NCI-H2227 (cell line): ENCODE results near the gene KCNG4.
A peak's percentile ranks its signal among the peaks of the same experiment; 100 is the strongest.
"Not testable (repeated sequence)": the region's sequence is repeated elsewhere in the genome, so short reads cannot be mapped to it uniquely, and the experiment has no call there.

Experiments used
- DNase-seq: peaks from one replicate; lab custom pipeline; 2025; ENCODE audit not compliant: unreplicated experiment; lab: John Stamatoyannopoulos, UW

Gene KCNG4

DNA sequence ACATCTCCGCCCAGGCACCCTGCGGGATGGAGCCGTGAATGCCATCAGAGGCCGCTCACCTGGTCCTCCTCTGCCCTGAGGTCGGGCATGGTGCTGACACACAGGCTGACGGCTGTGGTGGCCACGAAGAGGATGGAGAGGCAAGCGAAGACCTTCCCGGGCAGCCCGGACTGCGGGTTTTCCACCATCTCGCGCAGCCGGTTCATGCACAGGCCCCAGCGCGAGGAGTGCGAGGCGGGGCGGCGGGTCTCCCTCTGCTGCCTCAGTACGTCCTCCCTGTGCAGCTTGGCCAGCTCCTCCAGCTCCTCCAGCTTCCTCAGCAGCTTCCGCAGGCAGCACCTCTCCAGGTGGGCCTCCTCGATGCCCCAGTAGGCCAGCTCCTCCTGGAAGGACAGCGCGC, 3.1 kb downstream of the KCNG4 start:
- no peak for DNase-seq

DNA sequence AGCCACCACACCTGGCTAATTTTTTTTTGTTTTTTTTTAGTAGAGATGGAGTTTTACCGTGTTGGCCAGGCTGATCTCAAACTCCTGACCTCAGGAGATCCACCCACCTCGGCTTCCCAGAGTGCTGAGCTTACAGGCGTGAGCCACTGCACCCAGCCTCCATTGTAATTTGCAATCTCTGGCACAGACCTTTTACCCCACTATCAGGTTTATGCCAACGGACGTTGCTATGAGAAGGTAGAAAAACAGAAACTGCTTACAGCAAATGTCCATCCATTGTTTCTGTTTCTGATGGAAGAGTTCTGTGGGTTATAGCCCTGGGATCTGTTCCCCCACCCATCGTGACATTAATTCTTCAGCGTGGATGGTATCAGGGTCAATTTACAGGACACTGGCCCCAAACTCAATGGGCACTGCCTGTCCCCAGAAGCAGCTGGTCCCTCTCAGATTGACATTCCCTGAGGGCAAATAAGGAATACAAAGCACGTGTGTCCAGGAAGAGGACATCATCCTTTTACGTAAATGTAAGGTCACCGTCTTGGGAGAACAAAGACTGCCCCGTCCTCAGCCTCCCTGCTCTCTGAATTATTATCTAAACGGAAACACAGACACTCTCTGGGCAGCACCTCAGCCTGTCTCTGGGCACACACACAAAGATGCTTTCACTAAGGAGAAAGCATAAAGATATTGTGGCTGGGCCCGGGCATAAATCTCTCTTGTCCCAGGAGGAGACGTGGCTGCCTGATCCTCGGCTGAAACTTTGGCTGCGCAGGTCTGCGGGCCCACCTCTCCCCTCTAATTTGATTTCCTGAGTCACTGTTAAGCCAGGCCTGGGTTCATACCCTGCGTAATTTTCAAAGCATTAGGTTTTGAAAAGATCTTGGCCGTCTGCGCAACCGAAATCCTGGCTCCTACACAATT, 5.2 kb downstream of the KCNG4 start:
- DNase-seq, result no peak

DNA sequence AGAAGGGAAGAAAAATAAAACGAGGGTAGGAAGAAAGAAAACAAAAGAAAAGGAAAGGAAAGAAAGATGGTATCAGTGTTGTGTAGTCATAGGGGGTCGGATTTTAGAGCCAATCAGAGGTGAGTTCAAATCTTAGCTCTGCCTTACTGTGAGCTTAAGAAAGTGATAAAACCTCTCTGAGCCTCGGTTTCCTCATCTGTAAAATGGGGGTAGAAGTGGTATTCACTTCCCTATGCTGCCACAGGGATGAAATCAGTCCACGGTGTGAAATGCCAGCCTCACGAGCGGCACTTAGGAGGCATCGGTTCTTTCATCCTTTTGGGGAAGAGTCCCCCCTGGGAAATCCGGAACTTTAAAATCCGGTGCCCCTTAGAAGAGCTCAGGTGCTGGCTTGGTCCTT, 6.1 kb downstream of the KCNG4 start:
- DNase-seq, result no peak

DNA sequence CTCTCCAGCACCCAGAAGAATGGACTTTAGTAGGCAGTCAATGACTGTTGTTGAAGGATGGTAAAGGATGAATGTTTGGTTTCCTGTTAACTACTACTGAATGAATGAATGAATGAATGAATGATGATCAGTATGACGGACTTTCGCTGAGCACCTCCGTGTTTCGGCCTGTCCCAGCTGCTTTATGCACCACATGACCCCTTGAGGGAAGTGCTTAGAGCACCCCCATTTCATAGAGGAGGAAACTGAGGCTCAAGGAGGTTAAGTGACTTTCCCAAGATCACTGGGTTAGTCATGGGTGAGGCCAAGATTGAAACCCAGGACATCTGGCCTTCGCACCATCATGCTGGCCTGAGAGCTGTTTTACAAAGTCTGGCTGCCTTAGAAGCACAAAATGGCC, 6.8 kb downstream of the KCNG4 start:
- no peak for DNase-seq

GRCh38 chr16:84232060-84232459, 7.8 kb downstream of the KCNG4 start:
- DNase-seq, result no peak

GRCh38 chr16:84229471-84229870, 10.3 kb downstream of the KCNG4 start:
- no peak for DNase-seq

GRCh38 chr16:84228256-84228838, 11.5 kb downstream of the KCNG4 start:
- peak; percentile 8 for DNase-seq

- no peak for DNase-seq
These were observed 12.3 kb downstream of the KCNG4 start for GRCh38 chr16:84227548-84227947.

DNA sequence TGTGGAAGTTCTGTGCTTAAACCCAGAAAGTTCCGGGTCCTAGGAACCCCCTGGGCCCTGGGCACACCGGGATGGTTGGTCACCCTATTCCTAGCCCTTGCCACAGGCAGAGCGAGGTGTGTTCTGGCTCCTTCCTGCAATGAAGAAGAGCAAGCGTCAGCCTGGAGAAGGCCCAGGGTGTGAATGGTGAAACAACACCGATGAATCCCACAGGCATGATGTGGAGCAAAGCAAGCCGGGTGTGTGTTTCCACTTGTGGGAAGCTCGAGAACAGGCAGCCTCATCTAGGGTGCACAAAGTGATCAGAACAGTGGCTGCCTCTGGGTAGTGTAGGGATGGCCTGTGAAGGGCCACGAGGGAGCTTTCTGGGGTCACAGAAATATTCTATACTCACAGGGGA, 13.8 kb downstream of the KCNG4 start:
- no peak for DNase-seq

GRCh38 chr16:84225571-84225970, 14.2 kb downstream of the KCNG4 start:
- no peak for DNase-seq

- no peak for DNase-seq
These were observed 14.7 kb downstream of the KCNG4 start for GRCh38 chr16:84225126-84225525.

DNA sequence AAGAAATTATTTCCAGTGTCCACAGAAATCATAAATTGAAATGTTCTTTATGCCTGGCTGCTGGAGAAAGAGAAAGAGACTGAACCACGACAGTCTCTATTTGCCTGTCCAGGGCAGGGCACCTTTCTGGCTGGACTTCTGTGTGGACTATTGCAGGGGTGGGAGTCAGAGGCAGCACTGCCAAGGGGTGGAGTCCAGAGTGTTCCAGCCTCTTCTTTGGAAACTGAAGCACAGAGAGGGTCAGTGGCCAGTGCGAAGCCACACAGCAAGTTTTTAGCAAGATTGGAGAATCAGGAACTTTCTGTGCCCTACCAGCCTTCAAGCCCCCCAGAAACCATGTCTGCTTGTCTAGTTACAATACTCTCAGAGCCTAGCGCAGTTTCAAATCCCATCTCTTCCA, 15.3 kb downstream of the KCNG4 start:
- DNase-seq, result no peak

GRCh38 chr16:84223456-84223855, 16.4 kb downstream of the KCNG4 start:
- DNase-seq, result no peak

DNA sequence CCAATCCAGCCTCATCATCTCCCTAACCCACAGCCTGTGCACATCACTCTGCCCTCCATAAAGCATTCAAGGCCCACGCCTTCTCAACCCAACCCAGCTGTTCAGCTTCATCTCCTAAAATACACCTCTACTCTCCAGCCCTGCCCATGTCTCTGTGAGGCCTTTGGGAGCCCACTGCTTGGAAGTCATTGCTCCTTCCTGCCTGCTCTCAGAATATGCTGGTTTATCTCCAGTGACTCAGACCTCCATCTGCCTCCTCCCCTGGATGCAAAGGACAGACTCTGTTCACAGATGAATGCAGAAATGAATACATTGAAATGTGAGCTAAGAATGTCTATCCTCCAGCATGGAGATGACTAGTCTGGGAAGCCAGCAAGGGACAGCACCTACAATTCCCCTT, 19.0 kb downstream of the KCNG4 start:
- no peak for DNase-seq

DNA sequence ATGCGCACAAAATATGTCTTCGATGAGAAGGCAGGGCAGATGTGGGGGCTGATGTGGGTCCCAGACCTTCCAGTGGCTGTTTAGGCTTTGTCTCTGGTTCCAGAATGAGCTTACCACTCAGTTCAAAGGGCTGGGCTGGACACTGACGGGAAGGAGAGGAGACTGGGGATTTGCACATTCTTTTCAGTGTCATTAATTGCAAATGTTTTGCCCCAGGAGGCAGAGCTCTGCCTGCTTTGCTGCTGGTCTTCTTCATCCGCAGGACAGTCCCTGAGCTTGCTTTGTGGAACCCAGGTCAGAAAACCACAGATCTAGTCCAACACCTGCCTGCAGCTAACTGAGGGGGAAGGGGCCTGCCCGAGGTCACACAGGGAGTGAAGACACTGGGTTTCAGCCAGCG, 20.9 kb downstream of the KCNG4 start:
- no peak for DNase-seq

- DNase-seq, result no peak
These were observed 21.5 kb downstream of the KCNG4 start for GRCh38 chr16:84218176-84218823.

DNA sequence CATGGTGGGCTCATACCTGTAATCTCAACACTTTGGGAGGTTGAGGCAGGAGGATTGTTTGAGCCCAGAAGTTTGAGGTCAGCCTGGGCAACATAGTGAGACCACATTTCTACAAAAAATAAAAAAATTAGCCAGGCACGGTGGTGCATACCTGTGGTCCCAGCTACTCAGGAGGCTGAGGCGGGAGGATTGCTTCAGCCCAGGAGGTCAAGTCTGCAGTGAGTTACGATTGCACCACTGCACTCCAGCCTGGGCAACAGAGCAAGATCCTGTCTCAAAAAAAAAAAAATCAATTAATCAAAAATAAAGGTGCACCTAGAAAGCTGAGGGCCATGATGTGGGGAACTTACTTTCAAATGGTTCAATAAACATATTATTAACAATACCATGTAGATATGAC, 23.7 kb downstream of the KCNG4 start:
- not testable (repeated sequence) for DNase-seq

GRCh38 chr16:84215531-84215930, 24.3 kb downstream of the KCNG4 start:
- DNase-seq, result no peak

DNA sequence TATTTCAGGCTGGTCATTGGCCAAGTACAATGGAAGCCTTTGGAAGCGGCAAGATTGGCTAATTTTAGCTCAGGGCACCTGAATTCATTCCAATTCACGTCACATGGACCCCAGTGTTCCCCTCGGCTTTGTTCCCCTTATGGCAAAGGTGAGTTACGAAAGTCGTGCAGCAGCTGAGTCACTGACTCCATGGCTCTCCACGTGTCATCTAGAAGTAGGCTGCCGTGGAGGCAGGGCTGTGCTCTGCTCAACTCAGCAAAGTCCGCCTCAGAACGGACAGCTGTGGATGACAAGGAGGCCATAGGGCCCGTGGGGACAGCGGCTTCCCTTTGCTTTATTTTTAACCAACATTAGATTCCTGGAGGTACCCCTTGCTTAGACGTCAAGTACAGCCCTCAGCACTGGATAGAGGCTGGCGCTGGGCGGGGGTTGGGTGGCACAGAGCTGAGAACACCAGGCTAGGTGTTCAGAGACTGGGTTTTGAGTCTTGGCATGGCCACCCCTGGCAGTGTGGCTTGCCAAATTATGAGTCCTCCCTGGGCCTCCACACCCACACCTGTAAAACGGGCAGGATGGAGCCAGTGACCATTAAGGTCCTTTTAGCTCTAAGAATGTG, 25.3 kb downstream of the KCNG4 start:
- no peak for DNase-seq

DNA sequence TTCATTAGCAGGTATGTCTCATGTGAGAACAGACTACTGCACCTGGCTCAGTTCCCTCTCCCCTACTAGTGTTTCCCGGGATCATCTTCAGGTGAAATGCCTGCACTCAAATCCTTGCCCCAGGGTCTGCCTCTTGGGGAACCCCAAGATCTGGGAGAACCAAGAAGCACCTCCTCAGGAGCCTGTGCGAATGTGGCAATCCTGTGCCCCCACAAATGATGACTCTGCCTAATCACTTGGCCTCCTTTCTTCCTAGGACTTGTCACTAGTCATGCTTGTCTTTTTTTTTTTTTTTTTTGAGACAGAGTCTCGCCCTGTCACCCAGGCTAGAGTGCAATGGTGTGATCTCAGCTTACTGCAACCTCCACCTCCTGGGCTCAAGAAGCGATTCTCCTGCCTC, 27.2 kb downstream of the KCNG4 start:
- DNase-seq, result no peak

DNA sequence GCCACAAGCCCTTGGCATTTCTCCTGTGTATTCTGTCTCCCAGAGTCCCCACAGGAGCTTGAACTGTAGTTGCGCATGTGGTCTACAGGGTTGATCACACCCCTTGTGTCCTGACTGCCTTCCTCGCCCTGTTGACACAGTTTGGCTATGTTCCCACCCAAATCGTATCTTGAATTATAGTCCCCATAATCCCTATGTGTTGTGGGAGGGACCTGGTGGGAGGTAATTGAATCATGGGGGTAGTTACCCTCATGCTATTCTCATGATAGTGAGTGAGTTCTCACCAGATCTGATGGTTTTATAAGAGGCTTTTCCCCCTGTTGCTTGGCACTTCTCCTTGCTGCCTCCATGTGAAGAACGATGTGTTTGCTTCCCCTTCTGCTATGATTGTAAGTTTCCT, 27.7 kb downstream of the KCNG4 start:
- DNase-seq, result no peak

DNA sequence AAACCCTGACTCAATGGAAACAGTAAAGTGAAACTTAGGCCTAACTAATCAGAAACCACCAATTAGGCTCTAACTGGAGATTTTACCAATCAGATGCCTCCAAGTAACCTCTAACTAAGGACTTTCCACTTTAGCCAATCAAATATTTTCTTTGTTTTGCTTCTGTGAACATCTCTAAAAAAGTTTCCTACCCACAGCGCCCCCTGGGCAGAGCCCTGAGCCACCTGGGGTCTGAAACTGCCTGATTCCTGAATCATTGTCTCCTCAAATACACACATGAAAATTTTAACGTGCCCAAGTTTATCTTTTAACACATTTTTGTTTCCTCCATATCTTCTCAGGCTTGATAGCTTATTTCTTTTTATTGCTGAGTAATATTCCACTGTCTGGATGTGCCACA, 29.8 kb downstream of the KCNG4 start:
- DNase-seq, result no peak
